WTC11 (cell line): ENCODE data around the gene LINC01488.

ENCODE experiments used
- ZBTB21 ChIP-seq: sonication (generic); formaldehyde crosslinking; IDR thresholded peaks from 2 replicates; pipeline ENCODE4 v1.8.1; 2023; ENCODE audit warnings: mild to moderate bottlenecking, missing genetic modification reagents, borderline replicate concordance
- ZNF671 ChIP-seq: fragments of 250-450 bp; sonication (Bioruptor Pico); IDR thresholded peaks from 2 replicates; pipeline ENCODE4 v1.8.0; 2021; ENCODE audit warnings: mild to moderate bottlenecking
- TF ChIP-seq, protein P1 (sequence below): sonication (generic); formaldehyde crosslinking; IDR thresholded peaks from 2 replicates; pipeline ENCODE4 v1.8.0; 2023; ENCODE audit warnings: mild to moderate bottlenecking, missing genetic modification reagents
- TF ChIP-seq, protein P2 (sequence below): fragments of 200-600 bp; IDR thresholded peaks from 2 replicates; pipeline ENCODE4 v1.8.0; 2022; ENCODE audit warnings: antibody characterized with exemption

DNA sequence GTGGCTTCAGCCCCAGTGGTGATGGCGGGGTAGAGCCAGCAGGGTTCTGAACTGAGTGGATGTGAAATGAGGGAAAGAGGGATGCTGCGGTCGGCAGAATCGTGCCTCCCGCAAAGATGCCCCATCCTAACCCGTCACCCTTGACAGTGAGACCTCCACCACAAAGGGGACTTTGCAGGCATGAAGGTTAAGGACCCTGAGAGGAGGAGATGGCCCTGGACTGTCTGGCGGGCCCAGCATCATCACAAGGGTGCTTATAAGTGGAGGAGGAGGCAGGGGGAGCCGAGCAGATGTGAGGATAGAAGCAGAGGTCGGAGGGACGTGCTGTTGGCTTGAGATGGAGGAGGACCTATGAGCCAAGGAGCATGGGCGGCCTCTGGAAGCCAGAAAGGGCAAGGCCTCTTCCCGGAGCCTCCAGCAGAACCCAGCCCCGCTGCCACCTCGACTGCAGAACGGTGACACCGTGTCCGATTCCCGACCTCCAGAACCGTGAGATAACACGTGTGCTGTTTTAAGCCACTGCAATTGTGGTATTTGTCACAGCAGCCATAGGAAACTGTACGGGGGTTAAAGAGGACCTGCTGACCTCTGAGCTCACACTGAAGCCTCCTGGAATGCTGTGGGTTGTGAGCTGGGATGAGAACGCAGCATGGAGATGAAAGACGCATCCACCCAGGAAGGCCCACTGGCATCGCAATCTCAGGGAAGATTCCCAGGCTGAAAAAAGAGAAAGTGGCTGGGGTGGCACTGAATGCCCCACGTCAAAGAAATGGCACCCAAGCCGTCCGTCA lies 10.9 kb downstream of the LINC01488 start:
- TF ChIP-seq, protein P1, sequence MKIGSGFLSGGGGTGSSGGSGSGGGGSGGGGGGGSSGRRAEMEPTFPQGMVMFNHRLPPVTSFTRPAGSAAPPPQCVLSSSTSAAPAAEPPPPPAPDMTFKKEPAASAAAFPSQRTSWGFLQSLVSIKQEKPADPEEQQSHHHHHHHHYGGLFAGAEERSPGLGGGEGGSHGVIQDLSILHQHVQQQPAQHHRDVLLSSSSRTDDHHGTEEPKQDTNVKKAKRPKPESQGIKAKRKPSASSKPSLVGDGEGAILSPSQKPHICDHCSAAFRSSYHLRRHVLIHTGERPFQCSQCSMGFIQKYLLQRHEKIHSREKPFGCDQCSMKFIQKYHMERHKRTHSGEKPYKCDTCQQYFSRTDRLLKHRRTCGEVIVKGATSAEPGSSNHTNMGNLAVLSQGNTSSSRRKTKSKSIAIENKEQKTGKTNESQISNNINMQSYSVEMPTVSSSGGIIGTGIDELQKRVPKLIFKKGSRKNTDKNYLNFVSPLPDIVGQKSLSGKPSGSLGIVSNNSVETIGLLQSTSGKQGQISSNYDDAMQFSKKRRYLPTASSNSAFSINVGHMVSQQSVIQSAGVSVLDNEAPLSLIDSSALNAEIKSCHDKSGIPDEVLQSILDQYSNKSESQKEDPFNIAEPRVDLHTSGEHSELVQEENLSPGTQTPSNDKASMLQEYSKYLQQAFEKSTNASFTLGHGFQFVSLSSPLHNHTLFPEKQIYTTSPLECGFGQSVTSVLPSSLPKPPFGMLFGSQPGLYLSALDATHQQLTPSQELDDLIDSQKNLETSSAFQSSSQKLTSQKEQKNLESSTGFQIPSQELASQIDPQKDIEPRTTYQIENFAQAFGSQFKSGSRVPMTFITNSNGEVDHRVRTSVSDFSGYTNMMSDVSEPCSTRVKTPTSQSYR (CRISPR knock-in tag), result no peak
- TF ChIP-seq, protein P2, sequence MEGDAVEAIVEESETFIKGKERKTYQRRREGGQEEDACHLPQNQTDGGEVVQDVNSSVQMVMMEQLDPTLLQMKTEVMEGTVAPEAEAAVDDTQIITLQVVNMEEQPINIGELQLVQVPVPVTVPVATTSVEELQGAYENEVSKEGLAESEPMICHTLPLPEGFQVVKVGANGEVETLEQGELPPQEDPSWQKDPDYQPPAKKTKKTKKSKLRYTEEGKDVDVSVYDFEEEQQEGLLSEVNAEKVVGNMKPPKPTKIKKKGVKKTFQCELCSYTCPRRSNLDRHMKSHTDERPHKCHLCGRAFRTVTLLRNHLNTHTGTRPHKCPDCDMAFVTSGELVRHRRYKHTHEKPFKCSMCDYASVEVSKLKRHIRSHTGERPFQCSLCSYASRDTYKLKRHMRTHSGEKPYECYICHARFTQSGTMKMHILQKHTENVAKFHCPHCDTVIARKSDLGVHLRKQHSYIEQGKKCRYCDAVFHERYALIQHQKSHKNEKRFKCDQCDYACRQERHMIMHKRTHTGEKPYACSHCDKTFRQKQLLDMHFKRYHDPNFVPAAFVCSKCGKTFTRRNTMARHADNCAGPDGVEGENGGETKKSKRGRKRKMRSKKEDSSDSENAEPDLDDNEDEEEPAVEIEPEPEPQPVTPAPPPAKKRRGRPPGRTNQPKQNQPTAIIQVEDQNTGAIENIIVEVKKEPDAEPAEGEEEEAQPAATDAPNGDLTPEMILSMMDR, result no peak
- TF ChIP-seq ZNF671, result no peak
- TF ChIP-seq ZBTB21 (CRISPR knock-in tag), result no peak
